Measurements from ENCODE around the gene TXNDC11.

The TXNDC11 gene

GRCh38 chr16:11660565-11660964, 82.1 kb downstream of the TXNDC11 start:
- TF ChIP-seq GATA2 (IDR thresholded peaks at IDR 0.05; ENCODE audit: low read depth, low read length) (no peak), GATA3 (IDR thresholded peaks at IDR 0.05; ENCODE audit: low read depth, low read length) (no peak)

- TF ChIP-seq GATA3 (IDR thresholded peaks at IDR 0.05; ENCODE audit: low read depth, low read length) (no peak), GATA2 (IDR thresholded peaks at IDR 0.05; ENCODE audit: low read depth, low read length) (no peak)
These were observed 83.6 kb downstream of the TXNDC11 start for GRCh38 chr16:11658896-11659708.

GRCh38 chr16:11657556-11657955, 85.1 kb downstream of the TXNDC11 start:
- TF ChIP-seq GATA3 (IDR thresholded peaks at IDR 0.05; ENCODE audit: low read depth, low read length): no peak
- TF ChIP-seq GATA2 (IDR thresholded peaks at IDR 0.05; ENCODE audit: low read depth, low read length): no peak

- TF ChIP-seq GATA3 (IDR thresholded peaks at IDR 0.05; ENCODE audit: low read depth, low read length) (no peak), GATA2 (IDR thresholded peaks at IDR 0.05; ENCODE audit: low read depth, low read length) (no peak)
These were observed 87.0 kb downstream of the TXNDC11 start for GRCh38 chr16:11655655-11656054.

GRCh38 chr16:11651796-11652195, 90.9 kb downstream of the TXNDC11 start:
- no peak for TF ChIP-seq GATA3 (IDR thresholded peaks at IDR 0.05; ENCODE audit: low read depth, low read length)
- TF ChIP-seq GATA2 (IDR thresholded peaks at IDR 0.05; ENCODE audit: low read depth, low read length): no peak

- no peak for TF ChIP-seq GATA3 (IDR thresholded peaks at IDR 0.05; ENCODE audit: low read depth, low read length)
- TF ChIP-seq GATA2 (IDR thresholded peaks at IDR 0.05; ENCODE audit: low read depth, low read length): no peak
These were observed 91.7 kb downstream of the TXNDC11 start for GRCh38 chr16:11650641-11651591.

GRCh38 chr16:11649276-11649675, 93.4 kb downstream of the TXNDC11 start:
- TF ChIP-seq GATA3 (IDR thresholded peaks at IDR 0.05; ENCODE audit: low read depth, low read length) (no peak), GATA2 (IDR thresholded peaks at IDR 0.05; ENCODE audit: low read depth, low read length) (no peak)

- no peak for TF ChIP-seq GATA2 (IDR thresholded peaks at IDR 0.05; ENCODE audit: low read depth, low read length)
- TF ChIP-seq GATA3 (IDR thresholded peaks at IDR 0.05; ENCODE audit: low read depth, low read length): no peak
These were observed 99.9 kb downstream of the TXNDC11 start for GRCh38 chr16:11642765-11643116.

GRCh38 chr16:11640987-11641817, 101.5 kb downstream of the TXNDC11 start:
- TF ChIP-seq GATA2 (IDR thresholded peaks at IDR 0.05; ENCODE audit: low read depth, low read length): peak; percentile 82
- peak; percentile 71; the same call in 1 of the 2 replicates for TF ChIP-seq GATA3 (IDR thresholded peaks at IDR 0.05; ENCODE audit: low read depth, low read length)

- TF ChIP-seq GATA2 (IDR thresholded peaks at IDR 0.05; ENCODE audit: low read depth, low read length) (no peak), GATA3 (IDR thresholded peaks at IDR 0.05; ENCODE audit: low read depth, low read length) (no peak)
These were observed 102.4 kb downstream of the TXNDC11 start for GRCh38 chr16:11639925-11640899.

GRCh38 chr16:11639008-11639562, 103.6 kb downstream of the TXNDC11 start:
- TF ChIP-seq GATA3 (IDR thresholded peaks at IDR 0.05; ENCODE audit: low read depth, low read length): no peak
- no peak for TF ChIP-seq GATA2 (IDR thresholded peaks at IDR 0.05; ENCODE audit: low read depth, low read length)

- TF ChIP-seq GATA3 (IDR thresholded peaks at IDR 0.05; ENCODE audit: low read depth, low read length) (no peak), GATA2 (IDR thresholded peaks at IDR 0.05; ENCODE audit: low read depth, low read length) (no peak)
These were observed 104.5 kb downstream of the TXNDC11 start for GRCh38 chr16:11638140-11638539.

Data from SH-SY5Y (cell line).